Kidney capillary endothelial cell (primary cell): ENCODE results near the gene POLR1G.
"Not testable (repeated sequence)": the region's sequence is repeated elsewhere in the genome, so short reads cannot be mapped to it uniquely, and the experiment has no call there.

ENCODE experiments used
- DNase-seq: peaks from one replicate; pipeline ENCODE4 v3.0.0-alpha.2; 2018; ENCODE audit warnings: low spot score

POLR1G gene

DNA sequence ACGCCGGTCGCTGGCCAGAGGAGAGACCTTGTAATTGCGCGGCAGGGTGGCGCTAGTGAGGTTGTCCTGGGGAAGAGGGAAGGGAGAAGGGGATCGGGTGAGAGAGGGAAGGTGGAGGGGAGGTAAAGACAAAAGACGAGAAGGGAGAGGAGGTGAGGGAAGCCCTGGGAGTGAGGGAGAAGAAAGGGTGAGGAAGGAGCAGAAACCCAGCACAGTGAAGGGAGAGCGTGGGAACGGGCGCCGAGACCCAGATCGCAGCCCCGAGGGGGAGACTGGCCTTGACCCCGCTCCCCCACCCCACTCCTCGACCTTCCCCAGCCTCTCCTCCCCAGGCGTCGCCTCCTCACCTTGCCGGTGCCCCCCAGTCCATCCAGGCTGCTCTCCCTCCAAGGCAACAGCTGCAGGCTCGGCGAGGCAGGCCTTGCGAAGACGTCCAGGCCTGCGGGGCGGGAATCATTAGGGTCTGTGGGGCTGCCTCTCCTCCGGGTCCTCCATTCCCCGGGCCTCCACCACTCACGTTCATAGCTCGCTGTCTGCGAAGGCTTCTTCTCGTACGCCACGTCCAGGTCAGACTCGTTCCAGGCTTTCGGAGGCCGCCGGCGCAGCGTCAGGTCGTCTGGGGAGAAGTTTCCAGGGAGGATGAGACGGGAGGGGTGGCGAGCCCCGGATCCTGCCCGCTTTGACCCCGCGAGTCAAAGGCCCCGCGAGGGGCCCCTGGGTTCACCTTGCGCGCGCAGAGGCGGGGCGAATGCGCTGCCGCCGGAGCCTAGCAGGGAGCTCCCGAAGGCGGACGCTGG is 10.4 kb upstream of the POLR1G start:
- DNase-seq: no peak

- DNase-seq: no peak
These were observed 6.3 kb upstream of the POLR1G start for GRCh38 chr19:45400192-45400591.

GRCh38 chr19:45401815-45402214 is 4.6 kb upstream of the POLR1G start:
- no peak for DNase-seq

- DNase-seq: peak; percentile 74
These were observed 4.0 kb upstream of the POLR1G start for GRCh38 chr19:45402298-45403061.

GRCh38 chr19:45403272-45403671 is 3.2 kb upstream of the POLR1G start:
- no peak for DNase-seq

- DNase-seq: peak; percentile 61
These were observed 2.5 kb upstream of the POLR1G start for GRCh38 chr19:45403781-45404556.

GRCh38 chr19:45404557-45405434 is 1.6 kb upstream of the POLR1G start, which contains the start of gene PPP1R13L:
Gene PPP1R13L (minus strand): TSS chr19:45405069. CDS start chr19:45398318, 6,751 bp downstream.
- DNase-seq: peak; percentile 86

DNA sequence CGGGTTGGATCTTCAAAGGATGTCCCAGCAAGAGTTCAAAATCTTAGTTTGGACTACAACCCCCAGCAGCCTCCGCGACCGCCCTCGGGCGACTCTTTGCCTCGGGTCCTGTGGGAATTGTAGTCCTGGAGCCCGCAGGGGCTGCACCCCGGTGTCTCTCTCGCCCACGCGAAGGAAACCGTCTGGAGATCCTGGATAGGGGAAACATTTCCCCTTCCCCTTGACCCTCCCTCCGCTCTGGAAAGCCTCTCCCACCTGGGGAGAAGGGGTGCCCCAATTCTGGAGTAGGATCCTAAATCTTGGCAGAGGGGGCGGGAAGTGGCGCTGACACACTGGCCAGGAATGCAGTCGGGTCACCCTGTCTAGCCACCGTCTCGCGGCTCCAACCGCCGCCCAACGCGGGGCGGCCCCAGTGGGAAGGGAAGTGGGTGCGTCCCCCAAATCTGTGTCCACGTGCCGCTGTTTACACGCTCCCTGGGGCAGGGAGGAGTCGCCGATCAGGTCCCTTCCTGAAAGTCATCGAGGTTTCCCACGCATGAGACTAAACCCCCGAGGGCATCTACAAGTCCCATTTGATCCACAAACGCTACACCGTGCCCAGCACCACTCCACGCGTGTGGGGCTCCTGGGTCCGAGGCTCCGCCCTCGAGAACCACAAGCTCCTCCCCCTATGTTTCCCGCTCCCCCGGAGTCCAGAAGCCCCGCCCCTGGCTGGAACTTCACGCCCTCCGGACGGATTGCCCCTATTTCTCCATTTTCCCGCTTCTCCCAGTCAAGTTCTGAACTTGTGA is 814 bp upstream of the POLR1G start:
- peak; percentile 91 for DNase-seq

- DNase-seq: no peak
These were observed 589 bp downstream of the POLR1G start for GRCh38 chr19:45407091-45407375.

GRCh38 chr19:45407585-45407984 is 1.1 kb downstream of the POLR1G start:
- DNase-seq: not testable (repeated sequence)

DNA sequence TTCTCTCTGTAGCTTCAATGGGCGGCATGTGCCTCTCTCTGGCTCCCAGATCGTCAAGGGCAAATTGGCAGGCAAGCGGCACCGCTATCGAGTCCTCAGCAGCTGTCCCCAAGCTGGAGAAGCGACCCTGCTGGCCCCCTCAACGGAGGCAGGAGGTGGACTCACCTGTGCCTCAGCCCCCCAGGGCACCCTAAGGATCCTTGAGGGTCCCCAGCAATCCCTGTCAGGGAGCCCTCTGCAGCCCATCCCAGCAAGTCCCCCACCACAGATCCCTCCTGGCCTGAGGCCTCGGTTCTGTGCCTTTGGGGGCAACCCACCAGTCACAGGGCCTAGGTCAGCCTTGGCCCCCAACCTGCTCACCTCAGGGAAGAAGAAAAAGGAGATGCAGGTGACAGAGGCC is 1.7 kb downstream of the POLR1G start:
- DNase-seq: no peak

DNA sequence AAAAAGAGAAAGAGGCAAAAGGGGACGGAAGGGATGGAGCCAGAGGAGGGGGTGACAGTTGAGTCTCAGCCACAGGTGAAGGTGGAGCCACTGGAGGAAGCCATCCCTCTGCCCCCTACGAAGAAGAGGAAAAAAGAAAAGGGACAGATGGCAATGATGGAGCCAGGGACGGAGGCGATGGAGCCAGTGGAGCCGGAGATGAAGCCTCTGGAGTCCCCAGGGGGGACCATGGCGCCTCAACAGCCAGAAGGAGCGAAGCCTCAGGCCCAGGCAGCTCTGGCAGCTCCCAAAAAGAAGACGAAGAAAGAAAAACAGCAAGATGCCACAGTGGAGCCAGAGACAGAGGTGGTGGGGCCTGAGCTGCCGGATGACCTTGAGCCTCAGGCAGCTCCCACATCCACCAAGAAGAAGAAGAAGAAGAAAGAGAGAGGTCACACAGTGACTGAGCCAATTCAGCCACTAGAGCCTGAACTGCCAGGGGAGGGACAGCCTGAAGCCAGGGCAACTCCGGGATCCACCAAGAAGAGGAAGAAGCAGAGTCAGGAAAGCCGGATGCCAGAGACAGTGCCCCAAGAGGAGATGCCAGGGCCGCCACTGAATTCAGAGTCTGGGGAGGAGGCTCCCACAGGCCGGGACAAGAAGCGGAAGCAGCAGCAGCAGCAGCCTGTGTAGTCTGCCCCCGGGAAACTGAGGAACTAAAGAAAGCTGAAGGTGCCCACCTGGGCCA is 2.5 kb downstream of the POLR1G start:
- no peak for DNase-seq

GRCh38 chr19:45409557-45409920 is 3.1 kb downstream of the POLR1G start:
- DNase-seq: no peak

- not testable (repeated sequence) for DNase-seq
These were observed 3.9 kb downstream of the POLR1G start for GRCh38 chr19:45410330-45410729.

GRCh38 chr19:45413497-45413896 is 7.1 kb downstream of the POLR1G start:
- no peak for DNase-seq

- DNase-seq: no peak
These were observed 8.0 kb downstream of the POLR1G start for GRCh38 chr19:45414468-45414867.

GRCh38 chr19:45417151-45417550 is 10.7 kb downstream of the POLR1G start:
- no peak for DNase-seq

DNA sequence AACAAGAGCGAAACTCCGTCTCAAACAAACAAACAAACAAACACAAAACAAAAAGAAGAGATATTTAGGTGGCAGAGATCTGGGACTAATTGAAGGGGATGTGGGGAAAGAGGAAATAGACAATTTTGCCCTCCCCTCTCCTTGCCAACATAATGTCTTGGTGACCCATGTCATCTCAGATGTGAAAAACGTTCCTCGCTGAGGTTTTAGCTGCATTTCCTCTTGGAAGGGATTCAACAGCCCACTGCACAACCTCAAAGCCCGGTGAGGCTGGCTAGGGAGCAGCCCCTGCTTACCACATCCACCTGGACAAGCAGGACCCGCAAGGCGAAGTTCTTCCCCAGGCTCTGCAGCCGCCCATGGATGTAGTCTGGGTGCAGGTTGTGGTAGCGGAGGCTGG is 12.4 kb downstream of the POLR1G start:
- DNase-seq: no peak

DNA sequence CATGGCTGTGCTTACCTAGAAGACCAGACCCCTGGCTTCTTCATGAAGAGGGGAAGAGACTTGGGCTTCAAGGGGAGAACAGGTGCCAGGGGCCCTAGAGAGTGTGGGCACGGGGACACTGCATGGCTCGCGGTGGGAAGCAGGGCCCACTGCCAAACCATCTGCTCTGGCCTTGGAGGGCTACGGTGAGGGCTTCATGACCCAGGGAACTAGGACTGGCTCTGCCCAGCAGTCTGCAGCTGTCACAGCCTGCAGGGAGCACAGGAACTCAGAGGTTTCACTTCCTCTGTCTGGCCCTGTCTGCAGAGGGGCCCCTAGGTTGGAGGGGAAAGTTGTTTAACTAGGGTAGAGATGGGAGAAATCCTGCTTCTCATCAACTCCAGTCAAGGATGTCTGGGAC is 13.0 kb downstream of the POLR1G start:
- DNase-seq: no peak

DNA sequence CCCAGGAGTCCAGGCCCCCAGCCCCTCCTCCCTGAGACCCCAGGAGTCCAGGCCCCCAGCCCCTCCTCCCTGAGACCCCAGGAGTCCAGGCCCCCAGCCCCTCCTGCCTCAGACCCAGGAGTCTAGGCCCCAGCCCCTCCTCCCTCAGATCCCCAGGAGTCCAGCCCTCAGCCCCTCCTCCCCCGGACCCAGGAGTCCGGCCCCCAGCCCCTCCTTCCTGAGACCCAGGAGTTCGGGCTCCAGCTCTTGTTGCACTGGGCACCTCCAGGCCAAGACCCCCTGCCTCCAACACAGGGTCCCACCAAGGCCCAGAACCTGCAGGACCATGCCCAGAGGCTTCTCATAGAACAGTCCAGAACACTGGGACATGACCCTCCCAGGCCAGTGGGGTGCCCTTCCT is 13.5 kb downstream of the POLR1G start:
- DNase-seq: no peak
